IMR-90 (cell line): Measurements from ENCODE around the gene PRKAG3.
A peak's percentile ranks its signal among the peaks of the same experiment; 100 is the strongest.

Source experiments
- MAZ ChIP-seq: IDR thresholded peaks from 2 replicates; pipeline ENCODE4 v1.6.1; 2012; ENCODE audit warnings: low read depth, mild to moderate bottlenecking, low read length, improper control_type of control experiment, moderate library complexity, borderline replicate concordance
- MXI1 ChIP-seq: IDR thresholded peaks from 2 replicates; pipeline ENCODE4 v1.6.1; 2012; ENCODE audit warnings: low read depth, mild to moderate bottlenecking, low read length, moderate library complexity, borderline replicate concordance
- RAD21 ChIP-seq: IDR thresholded peaks from 2 replicates; pipeline ENCODE4 v1.6.1; 2012; ENCODE audit warnings: low read length, improper control_type of control experiment
- TF ChIP-seq, protein P1 (sequence below): conservative IDR thresholded peaks from 2 replicates; pipeline ENCODE4 v1.5.1; 2012; ENCODE audit warnings: mild to moderate bottlenecking, low read depth, low read length, improper control_type of control experiment

- TF ChIP-seq, protein P1, sequence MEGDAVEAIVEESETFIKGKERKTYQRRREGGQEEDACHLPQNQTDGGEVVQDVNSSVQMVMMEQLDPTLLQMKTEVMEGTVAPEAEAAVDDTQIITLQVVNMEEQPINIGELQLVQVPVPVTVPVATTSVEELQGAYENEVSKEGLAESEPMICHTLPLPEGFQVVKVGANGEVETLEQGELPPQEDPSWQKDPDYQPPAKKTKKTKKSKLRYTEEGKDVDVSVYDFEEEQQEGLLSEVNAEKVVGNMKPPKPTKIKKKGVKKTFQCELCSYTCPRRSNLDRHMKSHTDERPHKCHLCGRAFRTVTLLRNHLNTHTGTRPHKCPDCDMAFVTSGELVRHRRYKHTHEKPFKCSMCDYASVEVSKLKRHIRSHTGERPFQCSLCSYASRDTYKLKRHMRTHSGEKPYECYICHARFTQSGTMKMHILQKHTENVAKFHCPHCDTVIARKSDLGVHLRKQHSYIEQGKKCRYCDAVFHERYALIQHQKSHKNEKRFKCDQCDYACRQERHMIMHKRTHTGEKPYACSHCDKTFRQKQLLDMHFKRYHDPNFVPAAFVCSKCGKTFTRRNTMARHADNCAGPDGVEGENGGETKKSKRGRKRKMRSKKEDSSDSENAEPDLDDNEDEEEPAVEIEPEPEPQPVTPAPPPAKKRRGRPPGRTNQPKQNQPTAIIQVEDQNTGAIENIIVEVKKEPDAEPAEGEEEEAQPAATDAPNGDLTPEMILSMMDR = no peak
- peak; percentile 43; the same call in 1 of the 2 replicates for TF ChIP-seq MAZ
- TF ChIP-seq MXI1 = no peak
- no peak for TF ChIP-seq RAD21
Measured at GRCh38 chr2:218806346-218806978, 25.1 kb downstream of the PRKAG3 start.
